Thyroid gland (tissue), 4 donors: Measurements from ENCODE around the gene GTPBP2.

Experiments used
- POLR2A ChIP-seq, 2 donors: fragments of 450-650 bp; IDR thresholded peaks; one replicate each; pipeline ENCODE4 v1.6.1; 2017; ENCODE audit warnings: antibody characterized with exemption in 2 of 2, mild to moderate bottlenecking in 2 of 2, moderate library complexity in 1 of 2
- TF ChIP-seq, protein P1 (sequence below), 6 experiments: fragments of 200-600 bp in 3 of 6; fragments of 450-650 bp in 3 of 6; sonication (generic) in 3 of 6; IDR thresholded peaks; one replicate each; pipeline ENCODE4 v1.5.1; 2016 to 2019; ENCODE audit warnings: antibody characterized with exemption in 6 of 6, mild to moderate bottlenecking in 2 of 6, inconsistent platforms in 1 of 6, moderate library complexity in 1 of 6

DNA sequence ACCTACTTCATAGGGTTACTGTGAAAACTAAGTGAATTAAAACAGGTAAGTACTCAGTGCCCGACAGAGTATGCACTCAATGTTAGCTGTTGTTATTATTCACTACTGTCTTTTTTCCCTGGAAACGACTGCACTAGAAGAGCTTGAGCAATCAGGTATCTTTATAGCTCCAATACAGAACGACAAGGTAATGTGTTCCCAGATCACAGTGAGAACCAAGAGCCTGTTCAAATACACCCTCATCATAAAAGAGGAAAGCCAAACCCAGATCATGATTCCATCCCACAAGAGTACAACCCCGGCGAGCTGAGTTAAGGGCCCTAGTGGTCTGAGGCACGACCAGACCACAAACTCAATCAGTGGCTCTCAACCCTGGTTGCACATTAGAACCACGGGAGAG lies 48.7 kb upstream of the GTPBP2 start:
- TF ChIP-seq, protein P1, sequence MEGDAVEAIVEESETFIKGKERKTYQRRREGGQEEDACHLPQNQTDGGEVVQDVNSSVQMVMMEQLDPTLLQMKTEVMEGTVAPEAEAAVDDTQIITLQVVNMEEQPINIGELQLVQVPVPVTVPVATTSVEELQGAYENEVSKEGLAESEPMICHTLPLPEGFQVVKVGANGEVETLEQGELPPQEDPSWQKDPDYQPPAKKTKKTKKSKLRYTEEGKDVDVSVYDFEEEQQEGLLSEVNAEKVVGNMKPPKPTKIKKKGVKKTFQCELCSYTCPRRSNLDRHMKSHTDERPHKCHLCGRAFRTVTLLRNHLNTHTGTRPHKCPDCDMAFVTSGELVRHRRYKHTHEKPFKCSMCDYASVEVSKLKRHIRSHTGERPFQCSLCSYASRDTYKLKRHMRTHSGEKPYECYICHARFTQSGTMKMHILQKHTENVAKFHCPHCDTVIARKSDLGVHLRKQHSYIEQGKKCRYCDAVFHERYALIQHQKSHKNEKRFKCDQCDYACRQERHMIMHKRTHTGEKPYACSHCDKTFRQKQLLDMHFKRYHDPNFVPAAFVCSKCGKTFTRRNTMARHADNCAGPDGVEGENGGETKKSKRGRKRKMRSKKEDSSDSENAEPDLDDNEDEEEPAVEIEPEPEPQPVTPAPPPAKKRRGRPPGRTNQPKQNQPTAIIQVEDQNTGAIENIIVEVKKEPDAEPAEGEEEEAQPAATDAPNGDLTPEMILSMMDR (IDR thresholded peaks at IDR 0.05) = no peak
- TF ChIP-seq POLR2A (IDR thresholded peaks at IDR 0.05) = no peak
